GM19468 (cell line): ENCODE results near the gene UBE2D2.

Source experiments
- ATAC-seq: cut with Tn5 transposase; IDR thresholded peaks from one replicate; pipeline ENCODE4 v1.9.1; 2021; ENCODE audit warnings: mild to moderate bottlenecking, moderate library complexity, moderate number of reproducible peaks; ENCODE audit not compliant: unreplicated experiment; ENCODE audit errors: extremely low read depth

The UBE2D2 gene

DNA sequence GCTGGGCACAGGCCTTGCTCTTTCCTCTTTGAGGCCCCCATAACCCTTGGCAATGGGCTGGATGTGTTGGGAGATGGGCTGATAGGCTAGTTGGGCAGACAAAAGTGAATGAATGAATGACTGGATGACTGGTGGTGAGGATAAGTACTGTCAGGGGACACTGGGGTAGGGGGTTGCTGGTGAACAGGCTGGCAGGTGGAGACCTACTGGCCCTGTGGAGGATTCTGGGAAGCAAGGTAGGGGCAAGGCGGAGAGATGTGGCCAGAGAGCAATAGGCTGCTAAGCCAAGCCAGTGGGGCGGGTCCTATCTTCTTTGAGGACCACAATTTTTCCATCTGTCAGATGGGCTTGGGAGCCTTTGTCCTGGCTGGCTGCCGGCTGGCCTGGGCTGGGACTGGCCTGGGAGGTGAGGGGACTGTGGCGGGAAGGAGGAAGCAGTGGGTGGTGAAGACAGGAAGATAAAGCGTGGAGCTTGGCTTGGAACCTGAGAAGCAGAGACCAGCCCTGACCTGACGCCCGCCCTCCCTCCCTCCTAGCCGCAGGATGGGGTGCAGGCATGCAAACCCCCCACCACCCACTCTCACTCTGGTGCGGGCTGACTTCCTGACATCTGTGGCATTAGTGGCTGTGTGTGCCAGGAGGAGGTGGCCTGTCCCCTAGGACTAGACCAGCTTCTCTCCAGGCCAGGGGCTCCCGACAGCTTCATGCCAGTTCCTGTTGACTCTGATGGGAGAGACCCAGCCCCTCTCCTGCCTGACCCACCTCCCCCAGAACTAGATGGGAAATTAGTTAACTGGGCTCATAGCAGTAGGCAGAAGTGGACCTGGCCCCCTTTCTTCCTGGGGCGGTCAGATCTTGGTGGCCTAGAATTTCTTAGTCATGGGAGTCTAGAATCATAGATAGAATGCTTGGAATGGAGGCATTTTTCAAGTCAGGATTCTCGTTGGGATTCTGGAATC is 96.5 kb downstream of the UBE2D2 start:
- ATAC-seq = no peak

DNA sequence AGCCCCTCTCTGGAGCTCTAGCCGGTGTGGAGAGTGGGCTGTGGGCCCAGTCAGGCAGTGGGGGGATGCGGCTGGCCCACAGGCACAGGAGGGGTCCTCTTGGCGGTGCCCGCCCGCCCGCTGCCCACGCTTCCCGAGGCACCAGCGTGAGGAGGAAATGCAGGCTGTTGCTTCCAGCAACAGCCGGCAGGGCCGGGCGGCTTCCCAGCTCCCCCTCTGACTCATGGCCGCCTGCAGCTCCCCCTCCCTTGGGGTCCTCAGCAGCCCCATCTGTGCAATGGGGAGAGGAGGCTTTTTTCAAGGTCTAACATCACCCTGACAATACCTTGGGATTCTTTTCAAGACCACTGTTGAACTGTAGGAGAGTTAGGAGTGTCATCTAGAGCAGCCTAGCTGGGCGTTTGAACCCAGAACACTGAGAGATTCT is 97.4 kb downstream of the UBE2D2 start:
- no peak for ATAC-seq

DNA sequence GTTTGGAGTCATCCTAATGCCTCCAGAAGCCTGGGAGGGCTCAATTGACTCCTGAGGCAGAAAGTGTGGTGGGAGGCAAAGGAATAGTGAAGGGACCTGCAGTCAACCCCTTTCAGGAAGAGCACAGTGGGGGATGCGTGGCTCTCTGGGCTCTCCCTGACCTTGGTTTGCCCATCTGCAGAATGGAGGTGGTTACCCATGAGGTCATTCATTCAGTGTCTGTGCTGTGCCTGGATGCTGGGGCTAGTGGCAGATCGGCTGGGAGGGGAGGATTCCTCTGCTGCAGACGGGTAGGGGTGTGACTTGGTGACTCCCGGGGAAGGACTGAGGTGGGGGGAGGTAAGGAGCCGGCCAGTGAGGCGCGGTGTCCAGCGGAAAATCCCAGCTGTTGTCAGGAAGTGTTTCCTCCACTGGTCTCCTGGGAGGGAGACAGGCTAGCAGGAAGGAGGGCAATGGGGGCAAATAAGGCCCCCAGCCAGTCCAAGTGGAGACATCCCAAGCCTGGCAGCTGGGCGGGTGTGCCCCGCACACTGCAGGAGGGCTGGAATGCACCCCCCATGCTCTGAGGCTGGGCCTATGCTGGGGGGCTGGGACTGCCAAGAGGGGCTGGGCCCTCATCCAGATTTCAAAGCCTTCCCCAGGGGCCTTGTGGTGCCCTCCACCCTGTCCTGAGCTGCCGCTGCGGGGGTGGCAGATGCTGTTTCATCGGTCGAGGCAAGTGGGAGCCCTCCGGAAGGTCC is 98.0 kb downstream of the UBE2D2 start:
- no peak for ATAC-seq

DNA sequence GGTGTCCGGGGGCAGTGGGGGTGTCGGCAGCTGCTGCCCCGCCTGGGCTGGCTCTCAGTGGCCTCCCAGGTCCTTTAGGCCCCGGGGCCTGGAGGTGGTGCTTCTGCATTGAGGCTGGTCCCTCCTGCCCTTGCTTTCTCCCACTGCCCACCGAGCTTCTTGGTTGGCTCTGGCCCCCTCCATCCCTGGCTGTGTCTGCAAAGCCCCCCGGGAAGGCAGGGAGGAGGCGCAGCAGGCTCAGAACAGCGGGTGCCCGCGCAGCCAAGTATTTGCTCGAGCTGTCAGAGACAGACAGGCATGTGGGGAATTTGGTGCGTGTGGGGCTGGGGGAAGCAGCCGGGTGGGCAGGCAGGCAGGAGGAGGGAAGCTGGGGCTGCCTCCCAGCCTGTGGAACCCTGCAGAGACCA is 98.6 kb downstream of the UBE2D2 start:
- ATAC-seq = no peak

DNA sequence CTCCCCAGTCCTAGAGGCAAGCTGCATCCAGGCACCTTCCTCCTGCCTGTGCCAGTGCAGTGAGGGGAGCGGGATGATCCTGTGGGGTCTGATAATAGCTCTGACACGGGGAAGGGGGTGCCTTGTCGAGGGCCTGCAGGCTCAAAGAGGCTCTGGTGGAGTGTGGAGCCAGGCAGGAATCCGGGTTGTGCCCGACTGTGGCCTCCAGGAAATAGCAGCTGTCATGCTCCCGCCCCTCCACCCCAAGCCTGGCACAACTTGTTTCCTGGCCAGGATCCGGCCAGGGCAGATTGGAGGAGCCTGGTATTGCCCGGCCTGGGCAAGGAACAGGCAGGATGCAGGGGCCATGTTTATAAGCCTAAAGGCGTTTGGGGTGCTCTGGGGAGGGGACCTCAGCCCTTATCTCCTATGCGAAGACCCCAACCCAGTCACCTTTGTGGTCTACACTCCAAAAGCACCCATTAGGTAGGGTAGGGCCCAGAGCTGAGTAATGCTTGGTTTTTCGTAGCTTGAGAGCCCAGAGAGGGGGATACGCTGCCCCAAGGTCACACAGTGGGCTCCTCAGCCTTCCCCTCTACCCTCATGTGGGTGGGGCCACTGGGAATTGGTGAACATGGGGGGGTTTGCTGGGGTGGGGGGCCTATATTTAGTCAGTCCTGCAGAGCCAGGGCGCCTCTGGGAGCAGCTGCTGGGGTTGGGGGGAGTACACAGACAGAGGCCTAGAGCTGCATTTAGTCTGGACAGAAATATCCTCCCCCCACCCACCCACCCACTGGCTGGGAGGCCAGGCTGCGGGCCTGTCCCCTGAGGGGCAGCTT is 99.2 kb downstream of the UBE2D2 start:
- ATAC-seq = no peak

DNA sequence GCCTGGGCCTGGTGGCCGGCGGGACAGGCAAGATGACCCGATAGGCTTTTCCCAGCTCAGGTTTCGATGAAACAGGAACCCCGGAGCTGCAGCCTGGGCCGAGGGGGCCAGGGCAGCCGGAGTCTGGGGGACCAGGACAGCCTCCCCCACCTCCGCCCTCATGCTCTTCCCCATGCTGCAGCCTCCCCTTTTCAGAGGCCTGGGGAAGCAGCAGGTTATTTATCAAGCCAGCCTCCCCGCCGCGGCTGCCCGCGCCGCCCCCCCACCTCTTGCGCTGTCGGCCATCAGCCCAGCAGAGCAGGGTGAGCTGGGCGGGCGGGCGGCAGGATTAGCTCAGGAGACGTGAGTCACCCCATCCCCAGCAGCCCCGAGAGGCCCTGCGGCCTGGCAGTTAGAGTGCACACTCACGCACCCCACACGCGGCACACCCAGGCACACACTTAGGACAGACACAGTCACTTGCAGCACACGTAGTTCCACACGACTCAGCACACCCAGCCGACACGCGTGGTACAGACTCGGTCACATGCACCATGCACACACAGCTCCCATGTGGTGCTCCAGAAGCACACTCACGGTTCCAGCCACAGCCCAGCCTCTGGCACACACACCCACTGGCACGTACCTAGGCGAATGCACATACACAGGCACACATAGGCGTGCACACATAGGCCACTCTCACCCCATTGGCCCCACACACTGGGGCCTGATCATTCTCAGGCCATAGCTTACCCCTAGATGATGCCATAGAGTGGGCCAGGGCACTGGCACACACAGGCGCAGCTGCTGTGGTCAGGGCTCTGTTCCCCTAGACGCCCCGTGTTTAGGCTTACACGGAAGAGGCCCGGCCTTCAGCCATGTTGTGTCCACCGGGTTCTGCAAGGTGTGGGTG is 100.0 kb downstream of the UBE2D2 start:
- no peak for ATAC-seq

DNA sequence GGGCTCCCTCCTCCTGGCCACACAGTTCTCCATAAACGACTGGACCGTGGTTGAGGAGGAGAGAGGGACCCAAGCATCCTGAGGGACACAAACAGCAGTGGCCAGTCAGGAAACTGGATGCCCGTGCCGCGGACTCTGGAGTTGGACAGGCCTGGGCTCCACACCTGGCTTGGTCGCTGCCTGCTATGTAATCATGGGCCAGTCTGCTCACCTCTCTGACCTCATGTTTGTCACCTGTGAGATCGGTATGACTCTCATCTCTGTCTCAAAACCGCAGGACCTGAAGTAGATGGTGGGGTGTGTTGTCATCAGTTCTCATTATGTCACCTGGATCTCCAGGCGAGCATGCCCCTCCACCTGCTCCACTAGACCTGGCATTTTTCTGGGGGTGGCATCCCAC is 101.5 kb downstream of the UBE2D2 start:
- no peak for ATAC-seq

DNA sequence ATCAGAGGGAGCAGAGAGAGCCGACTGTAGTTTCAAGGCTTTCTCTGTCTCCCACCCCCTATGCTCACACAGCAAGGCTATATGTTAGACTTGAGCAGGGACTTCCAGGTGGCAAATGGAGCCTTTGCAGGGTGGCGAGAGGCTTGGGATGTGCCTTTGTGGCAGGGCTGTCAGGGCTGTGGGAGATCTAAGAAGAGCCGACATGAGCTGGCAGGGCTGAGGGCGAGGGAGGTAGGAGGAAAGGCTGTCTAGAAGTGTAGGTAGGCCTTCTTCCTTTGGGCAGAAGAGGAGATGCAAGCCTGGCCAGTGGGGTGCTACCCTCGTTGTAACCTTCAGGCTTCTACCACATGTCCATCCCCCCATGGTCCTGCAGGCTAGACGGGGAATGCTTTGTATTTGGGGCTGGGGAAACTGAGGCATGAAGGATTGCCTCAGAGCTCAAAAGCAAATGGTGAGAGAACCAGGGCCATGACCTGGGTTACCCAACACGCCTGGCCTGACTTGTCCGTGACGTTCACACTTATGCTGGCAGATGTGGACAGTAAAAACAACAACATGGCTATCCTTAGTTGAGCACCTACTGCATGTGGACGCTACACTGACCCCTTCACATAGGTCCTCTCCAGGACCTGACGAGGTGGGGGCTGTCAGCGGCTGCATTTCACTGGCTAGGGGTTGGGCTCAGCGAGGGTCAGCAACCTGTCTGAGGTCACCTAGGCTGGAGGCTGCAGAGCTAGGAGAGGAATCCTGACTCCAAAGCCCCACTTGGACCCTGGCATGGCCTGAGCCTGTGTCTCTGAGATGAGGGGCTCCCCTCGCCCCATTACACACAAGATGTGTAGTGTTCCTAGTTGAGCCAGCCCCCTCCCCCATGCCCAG is 102.3 kb downstream of the UBE2D2 start:
- no peak for ATAC-seq

DNA sequence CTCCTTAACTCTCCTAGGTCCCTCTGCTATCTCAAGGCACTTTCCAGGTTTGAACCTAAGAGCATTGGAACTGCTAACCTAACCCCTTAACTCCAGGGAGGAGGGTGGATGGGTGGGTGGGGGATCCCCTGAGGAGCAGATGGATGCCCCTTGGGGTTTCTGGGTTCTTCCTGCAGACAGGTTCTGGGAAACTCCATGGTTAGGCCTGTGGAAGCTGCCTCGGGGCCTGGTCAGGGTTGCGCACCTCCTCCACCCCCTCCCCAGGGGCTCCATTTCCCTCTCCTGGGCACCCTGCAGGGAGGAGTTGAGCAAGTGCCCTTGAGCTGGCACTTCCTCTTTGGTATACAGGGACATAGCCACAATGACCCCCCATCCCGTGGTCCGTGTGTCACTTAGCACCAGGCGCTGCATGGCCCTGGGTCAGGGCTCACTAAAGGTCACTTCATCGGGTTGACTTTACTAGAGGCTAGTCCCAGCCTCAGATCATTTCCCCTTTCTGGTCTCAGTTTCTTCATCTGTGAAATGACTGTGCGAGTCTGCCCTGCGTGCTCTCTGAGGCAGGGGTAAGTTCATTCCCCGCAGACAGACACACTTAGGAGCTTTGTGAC is 103.1 kb downstream of the UBE2D2 start:
- ATAC-seq = no peak

DNA sequence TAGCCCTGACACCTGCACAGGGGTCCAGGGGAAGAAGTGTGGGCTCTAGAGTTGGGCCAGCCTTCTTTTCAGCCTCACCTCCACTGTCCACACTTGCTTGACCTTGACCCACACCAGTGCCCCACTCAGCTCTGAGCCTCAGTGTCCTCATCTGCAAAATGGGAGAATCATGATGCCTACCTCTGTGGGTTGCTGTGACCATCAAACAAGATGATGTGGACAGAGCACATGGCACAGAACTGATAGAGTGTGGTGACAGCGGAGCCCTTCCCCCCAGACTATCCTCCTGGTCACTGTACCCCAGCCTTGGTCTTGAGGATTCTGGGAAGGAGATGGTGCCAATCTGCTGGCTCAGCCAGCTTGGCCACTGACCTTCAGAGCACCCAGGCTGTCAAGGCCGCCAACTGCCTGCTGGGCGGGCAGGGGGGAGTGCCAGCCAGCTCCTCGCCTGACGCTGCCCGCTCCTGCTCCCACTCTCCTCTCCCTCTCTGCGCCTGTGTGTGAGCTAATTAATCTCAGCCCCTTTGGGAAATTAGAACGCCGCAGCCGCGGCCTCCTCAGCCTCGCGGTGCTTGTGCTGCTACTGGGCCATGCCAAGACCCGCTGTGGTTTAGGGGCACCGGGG is 103.7 kb downstream of the UBE2D2 start:
- ATAC-seq = no peak

DNA sequence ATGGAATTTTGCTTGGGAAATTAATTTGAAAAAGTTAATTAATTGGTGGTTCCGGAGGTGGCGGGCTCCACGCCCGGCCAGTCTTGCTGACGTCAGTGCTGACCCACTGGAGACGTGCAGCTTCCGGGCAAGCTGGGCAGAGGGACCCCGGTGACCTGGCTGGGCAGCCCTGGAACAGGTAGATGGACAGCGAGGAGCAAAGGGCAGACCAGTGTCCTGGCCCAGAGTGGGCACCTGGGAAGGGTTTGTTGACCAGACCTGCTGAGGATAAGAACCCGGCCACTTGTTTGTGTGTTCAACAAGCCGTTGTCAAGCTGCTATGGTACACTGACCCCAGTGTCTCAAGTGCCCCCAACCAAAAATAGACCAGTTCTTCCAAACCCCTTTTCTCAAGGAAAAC is 104.5 kb downstream of the UBE2D2 start:
- ATAC-seq = no peak

DNA sequence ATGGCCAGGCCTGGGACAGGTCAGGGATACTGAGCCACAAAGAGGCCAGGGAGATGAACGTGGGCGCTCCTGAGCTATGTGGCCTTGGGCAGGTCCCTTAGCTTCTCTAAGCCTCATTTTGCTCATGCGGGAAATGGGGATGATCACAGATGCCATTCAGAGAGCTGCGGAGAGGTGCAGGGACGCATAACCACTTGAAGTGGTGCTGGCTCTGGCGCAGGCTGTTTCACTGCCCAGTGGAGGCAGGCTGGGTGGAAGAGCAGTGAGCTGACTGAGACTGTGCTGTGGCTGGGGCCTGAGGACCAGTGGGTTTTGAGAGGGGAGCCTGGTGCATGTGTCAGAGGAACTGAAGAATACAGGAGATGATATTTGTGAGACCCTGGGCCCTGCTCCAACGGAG is 105.4 kb downstream of the UBE2D2 start:
- ATAC-seq = no peak

DNA sequence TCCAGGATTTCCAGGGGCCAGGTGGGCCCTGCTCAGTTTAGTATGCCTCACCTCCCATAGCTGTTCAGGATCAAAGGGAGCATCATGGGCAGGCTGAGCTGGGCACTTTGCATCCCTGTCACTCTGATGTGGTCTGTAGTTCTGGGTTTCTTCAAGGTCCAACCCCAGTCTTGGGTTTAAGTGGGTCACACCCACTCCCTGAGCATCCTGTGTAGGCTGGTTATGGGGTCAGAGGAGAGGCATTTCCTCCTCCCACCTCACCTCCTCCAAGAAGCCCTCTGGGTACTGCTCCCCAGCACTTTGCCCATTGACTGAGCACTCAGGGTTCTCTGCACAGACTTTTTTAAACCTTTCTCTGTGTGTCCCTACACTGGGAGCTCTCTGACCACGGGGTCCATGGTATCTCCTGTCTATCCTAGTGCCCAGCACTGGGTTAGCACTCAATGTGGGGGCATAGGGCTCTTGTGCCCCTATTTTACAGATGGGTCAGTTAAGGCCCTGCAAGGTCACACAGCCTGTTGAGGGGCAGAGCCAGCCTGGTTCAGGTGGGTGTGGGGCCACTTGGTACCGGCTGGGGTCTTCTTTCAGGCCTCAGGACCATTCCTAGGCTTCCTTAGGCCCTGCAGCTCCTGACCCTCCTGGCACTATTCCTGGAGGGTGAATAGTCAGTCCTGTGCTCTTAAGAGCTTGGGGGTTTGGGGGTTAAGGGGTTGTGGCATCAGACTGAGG is 106.0 kb downstream of the UBE2D2 start:
- ATAC-seq = no peak

DNA sequence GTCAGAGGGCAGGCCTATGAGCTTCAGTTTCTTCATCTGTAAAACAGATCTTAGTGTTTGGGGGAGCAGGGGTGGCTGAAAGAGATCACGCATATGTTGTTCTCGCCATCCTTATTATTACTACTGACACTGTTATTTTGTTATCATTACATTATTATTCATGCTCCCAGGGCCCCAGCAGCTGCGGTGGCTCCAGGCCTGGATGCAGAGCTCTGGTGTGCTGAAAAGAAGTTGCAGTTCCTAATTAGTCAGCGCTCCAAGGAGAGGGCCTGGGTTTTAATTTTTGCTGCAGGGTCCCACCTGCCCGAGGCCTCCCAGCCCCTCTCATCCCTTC is 106.6 kb downstream of the UBE2D2 start:
- ATAC-seq = no peak

DNA sequence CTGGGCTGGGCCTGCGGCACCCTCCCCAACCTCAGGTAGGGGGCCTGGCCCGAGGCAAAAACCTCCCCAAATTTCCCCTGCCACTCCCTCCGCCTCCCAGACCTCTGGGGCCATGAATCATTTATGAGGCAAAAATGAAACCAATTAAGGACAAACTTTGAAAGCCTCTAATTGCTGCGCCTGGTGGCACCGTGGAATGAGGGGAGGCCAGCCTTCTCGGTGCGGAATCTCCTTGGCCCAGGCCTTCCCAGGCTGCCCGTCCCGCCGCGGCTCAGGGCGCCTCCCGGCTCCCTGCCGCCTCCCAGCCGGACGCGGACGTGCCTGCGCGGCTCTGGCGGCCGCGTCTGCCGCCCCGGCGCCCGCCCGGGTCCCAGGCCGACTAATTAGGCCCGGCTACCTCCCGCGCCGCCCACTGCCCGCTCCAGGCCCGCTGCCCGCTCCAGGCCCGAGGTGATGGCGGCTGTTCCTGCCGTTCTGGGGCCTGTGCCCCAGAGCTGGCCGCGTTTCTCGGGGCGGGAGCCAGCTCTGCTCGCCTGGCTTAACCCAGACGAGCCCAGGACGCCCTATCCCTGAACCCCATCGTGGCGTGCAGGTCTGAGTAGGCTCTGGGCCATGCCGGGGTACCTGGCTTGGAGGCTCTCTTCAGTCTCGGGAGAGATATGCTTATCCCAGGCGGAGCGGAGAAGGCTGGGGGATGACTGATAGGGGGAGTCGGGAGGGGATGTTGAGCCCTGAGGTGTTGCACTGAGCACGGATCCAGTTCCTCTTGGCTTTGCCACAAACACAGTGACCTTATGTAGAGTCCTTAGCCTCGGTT is 107.1 kb downstream of the UBE2D2 start:
- no peak for ATAC-seq

DNA sequence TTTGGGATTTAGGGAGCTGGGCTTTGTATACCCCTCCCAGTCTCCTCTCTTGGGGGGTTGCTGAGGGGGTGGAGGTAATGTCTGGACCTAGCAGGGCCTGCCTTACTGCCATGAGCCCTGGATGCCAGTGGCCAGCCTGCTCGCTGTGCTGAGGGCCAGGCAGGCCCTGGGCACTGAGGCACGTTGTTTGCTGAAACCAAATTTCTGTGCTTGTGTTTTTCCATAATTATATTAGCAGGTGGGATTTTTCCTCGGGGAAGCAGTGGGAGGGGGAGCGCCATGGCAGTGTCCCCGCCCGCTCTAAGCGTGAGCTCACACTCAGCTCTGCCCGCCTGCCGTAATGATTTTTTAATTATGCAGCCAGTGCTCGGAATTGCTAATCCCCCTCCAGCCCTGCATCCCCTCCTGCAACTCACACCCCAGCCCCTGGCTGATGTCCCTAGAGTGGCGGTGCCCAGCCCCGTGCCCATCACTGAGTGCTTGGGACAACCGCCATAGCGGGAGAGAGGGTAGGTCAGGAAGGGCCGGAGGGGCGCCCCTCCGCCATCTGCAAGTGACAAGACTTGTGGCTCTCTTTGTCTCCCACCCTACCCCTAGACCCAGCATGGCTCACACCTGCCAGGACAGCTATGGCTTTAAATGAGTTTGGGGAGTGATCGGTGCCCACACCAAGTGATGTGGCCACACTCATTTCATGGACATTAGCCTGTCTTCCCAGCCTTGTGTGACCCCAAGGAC is 108.0 kb downstream of the UBE2D2 start:
- no peak for ATAC-seq
